KMS-11 (cell line): ENCODE measurements around the gene MRRF.

Source experiments
- H2AFZ ChIP-seq: fragments of 200-600 bp; sonication (generic); 2 replicates; pipeline ENCODE4 v1.6.1; 2016; ENCODE audit warnings: antibody characterized with exemption, mixed run types, low read depth
- H3K27ac ChIP-seq: fragments of 200-600 bp; sonication (generic); 2 replicates; pipeline ENCODE4 v1.6.1; 2016; ENCODE audit warnings: mild to moderate bottlenecking, mixed run types
- H3K27me3 ChIP-seq: fragments of 200-600 bp; sonication (generic); 2 replicates; pipeline ENCODE4 v1.6.1; 2017; ENCODE audit warnings: mild to moderate bottlenecking, low read depth, mixed run types, moderate library complexity; ENCODE audit not compliant: insufficient read depth
- H3K36me3 ChIP-seq: fragments of 200-600 bp; sonication (generic); 2 replicates; pipeline ENCODE4 v1.6.1; 2017; ENCODE audit warnings: mild to moderate bottlenecking, mixed run types; ENCODE audit not compliant: insufficient read depth
- H3K4me1 ChIP-seq: fragments of 200-600 bp; sonication (generic); 2 replicates; pipeline ENCODE4 v1.6.1; 2016; ENCODE audit warnings: mild to moderate bottlenecking, low read depth, mixed run types; ENCODE audit not compliant: poor library complexity, severe bottlenecking
- H3K4me2 ChIP-seq: fragments of 200-600 bp; sonication (generic); 2 replicates; pipeline ENCODE4 v1.7.0; 2016; ENCODE audit warnings: mild to moderate bottlenecking, mixed run types
- H3K4me3 ChIP-seq: fragments of 200-600 bp; sonication (generic); IDR thresholded peaks from 2 replicates; pipeline ENCODE4 v1.6.1; 2017; ENCODE audit warnings: low read depth, low read length, mixed read lengths; ENCODE audit not compliant: insufficient read depth
- H3K79me2 ChIP-seq: fragments of 200-600 bp; sonication (generic); 2 replicates; pipeline ENCODE4 v1.6.1; 2016; ENCODE audit warnings: low read depth, mixed run types; ENCODE audit not compliant: insufficient read depth
- H3K9ac ChIP-seq: fragments of 200-600 bp; sonication (generic); 2 replicates; pipeline ENCODE4 v1.6.1; 2016; ENCODE audit warnings: mild to moderate bottlenecking, mixed run types
- H4K20me1 ChIP-seq: fragments of 200-600 bp; sonication (generic); 2 replicates; pipeline ENCODE4 v1.6.1; 2016; ENCODE audit warnings: mild to moderate bottlenecking, mixed run types; ENCODE audit not compliant: insufficient read depth
- TF ChIP-seq, protein P1 (sequence below): fragments of 200-600 bp; sonication (generic); conservative IDR thresholded peaks from 2 replicates; pipeline ENCODE4 v1.6.1; 2017; ENCODE audit warnings: low read depth, mild to moderate bottlenecking, antibody characterized with exemption, low read length, moderate library complexity, mixed read lengths

MRRF gene

DNA sequence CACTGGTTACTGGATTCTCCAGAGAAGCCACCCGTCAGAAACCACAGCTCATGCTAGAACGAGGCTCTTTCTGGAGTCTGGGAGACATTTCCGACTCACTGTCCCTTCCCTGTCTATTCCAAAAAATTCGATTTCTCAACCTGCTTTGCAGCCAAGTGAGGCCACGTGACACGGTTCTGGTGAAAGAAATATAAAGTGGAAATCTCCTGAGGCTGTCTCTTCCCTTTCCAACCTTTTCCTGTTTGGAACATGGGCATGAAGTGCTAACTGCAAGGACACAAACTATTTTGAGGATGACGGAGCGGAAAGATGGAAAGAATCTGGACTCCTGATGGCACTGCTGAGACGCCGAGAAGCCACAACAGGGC lies 100.1 kb downstream of the MRRF start:
- no peak overlapping the region for H2AFZ ChIP-seq
- H3K27ac ChIP-seq, result no peak overlapping the region
- H3K9ac ChIP-seq, result no peak overlapping the region
- no peaks in the 10 kb centered on the region for H3K4me1 ChIP-seq
- no peak overlapping the region for H3K4me3 ChIP-seq
- H3K4me2 ChIP-seq, result no peak overlapping the region
- H3K79me2 ChIP-seq, result no peaks in the 10 kb centered on the region
- H3K27me3 ChIP-seq, result no peaks in the 10 kb centered on the region
- TF ChIP-seq, protein P1, sequence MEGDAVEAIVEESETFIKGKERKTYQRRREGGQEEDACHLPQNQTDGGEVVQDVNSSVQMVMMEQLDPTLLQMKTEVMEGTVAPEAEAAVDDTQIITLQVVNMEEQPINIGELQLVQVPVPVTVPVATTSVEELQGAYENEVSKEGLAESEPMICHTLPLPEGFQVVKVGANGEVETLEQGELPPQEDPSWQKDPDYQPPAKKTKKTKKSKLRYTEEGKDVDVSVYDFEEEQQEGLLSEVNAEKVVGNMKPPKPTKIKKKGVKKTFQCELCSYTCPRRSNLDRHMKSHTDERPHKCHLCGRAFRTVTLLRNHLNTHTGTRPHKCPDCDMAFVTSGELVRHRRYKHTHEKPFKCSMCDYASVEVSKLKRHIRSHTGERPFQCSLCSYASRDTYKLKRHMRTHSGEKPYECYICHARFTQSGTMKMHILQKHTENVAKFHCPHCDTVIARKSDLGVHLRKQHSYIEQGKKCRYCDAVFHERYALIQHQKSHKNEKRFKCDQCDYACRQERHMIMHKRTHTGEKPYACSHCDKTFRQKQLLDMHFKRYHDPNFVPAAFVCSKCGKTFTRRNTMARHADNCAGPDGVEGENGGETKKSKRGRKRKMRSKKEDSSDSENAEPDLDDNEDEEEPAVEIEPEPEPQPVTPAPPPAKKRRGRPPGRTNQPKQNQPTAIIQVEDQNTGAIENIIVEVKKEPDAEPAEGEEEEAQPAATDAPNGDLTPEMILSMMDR, result no peak
- H4K20me1 ChIP-seq, result no peaks in the 10 kb centered on the region
- H3K36me3 ChIP-seq, result no peaks in the 10 kb centered on the region

DNA sequence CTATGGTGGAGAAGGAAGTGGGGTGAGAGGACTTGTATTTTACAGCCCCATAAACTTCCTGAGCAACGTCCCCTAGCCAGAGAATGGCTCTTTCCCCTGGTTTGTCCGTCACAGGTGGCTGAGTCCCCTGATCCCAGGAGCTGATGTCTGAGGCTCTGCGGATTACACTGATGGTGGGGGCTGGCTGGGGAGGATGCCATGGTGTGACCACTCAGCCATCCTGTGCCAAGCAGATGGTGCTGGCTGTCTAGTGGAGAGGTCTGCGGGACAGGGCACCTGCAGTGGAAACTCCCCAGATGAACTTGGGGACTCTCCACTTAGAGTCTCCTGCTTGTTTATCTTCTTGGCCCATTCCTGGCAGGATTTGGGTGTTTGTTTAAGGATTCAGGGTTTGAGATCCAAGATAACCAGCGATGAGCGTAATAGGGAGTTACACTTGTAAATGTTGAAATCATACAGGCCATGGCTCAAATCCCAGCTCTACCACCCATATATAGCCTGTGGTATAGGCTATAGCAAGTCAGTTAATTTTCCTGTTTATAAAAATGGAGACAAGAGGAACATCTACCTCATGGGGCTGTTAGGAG lies 101.5 kb downstream of the MRRF start:
- no peaks in the 10 kb centered on the region for H4K20me1 ChIP-seq
- H2AFZ ChIP-seq, result no peak overlapping the region
- H3K79me2 ChIP-seq, result no peaks in the 10 kb centered on the region
- TF ChIP-seq, protein P1, result no peak
- no peaks in the 10 kb centered on the region for H3K4me1 ChIP-seq
- H3K27ac ChIP-seq, result no peak overlapping the region
- no peaks in the 10 kb centered on the region for H3K36me3 ChIP-seq
- no peaks in the 10 kb centered on the region for H3K27me3 ChIP-seq
- no peak overlapping the region for H3K4me2 ChIP-seq
- no peak overlapping the region for H3K4me3 ChIP-seq
- no peak overlapping the region for H3K9ac ChIP-seq

DNA sequence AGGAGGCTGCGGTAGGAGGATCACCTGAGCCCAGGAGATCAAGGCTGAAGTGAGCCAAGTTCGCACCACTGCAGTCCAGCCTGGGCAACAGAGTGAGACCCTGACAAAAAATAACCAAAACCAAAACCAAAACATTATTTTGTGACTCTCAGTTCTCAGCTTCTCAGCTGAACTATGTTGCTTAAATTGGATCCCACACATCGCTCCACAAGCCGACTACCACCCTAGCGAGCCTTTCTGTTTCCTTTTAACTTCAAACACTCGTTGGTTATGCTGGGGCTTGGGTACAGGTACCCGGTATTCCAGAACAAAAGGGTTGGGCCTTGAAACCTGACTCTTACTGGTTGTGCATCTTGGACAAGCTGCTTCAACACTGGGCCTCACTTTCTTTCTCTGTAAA lies 102.4 kb downstream of the MRRF start:
- H4K20me1 ChIP-seq, result no peaks in the 10 kb centered on the region
- no peak overlapping the region for H2AFZ ChIP-seq
- H3K79me2 ChIP-seq, result no peaks in the 10 kb centered on the region
- H3K4me1 ChIP-seq, result no peaks in the 10 kb centered on the region
- TF ChIP-seq, protein P1, result no peak
- no peak overlapping the region for H3K27ac ChIP-seq
- H3K27me3 ChIP-seq, result no peaks in the 10 kb centered on the region
- no peaks in the 10 kb centered on the region for H3K36me3 ChIP-seq
- no peak overlapping the region for H3K4me3 ChIP-seq
- H3K4me2 ChIP-seq, result no peak overlapping the region
- H3K9ac ChIP-seq, result no peak overlapping the region

DNA sequence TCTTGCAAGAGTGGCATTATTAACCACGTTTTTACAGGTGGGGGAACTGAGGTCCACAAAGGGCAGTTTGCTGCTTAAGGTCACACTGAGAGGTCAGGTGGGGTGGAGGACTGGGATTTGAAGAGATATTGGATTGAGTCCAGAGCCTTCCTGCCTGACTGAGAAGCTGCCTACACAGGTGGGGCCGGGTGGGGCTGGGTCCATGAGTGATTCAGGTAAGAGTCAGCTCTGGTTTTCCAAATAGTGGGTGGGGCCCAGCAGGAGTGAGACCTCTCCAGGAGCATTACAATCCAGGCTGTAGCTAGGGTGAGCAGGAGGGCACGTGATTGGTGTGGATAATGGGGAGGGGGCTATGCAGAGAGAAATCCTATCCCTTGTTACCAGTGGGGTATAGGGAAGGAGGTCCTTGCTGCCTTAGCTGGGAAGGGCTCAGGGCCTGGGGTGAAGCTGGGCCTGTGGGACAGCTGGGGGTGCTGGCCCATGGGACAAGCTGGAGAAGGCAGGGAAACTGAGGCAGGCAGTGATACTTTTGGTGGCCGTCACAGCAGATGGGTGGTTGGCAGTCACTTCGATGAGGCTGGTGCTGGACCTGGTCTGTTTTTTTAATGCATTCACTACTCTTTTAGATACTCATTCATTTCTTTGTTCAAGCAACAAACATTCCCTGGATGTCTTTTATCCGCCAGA lies 103.2 kb downstream of the MRRF start:
- no peaks in the 10 kb centered on the region for H3K36me3 ChIP-seq
- no peaks in the 10 kb centered on the region for H3K79me2 ChIP-seq
- no peak overlapping the region for H2AFZ ChIP-seq
- H3K4me1 ChIP-seq, result no peaks in the 10 kb centered on the region
- H3K27ac ChIP-seq, result no peak overlapping the region
- H3K4me2 ChIP-seq, result no peak overlapping the region
- H3K27me3 ChIP-seq, result no peaks in the 10 kb centered on the region
- H3K4me3 ChIP-seq, result no peak overlapping the region
- TF ChIP-seq, protein P1, result no peak
- H3K9ac ChIP-seq, result no peak overlapping the region
- H4K20me1 ChIP-seq, result no peaks in the 10 kb centered on the region
